ENCODE data around the gene YTHDC2. TPM values are rescaled to one million over a fixed set of nuclear protein-coding genes. Genes with fewer than 3 reads are reported as not detected.

YTHDC2 gene
- total RNA-seq, 2 donors from 2014 or later, result 25.6 to 27.4 TPM

GRCh38 chr5:113572716-113573115 is 59.2 kb downstream of the YTHDC2 start:
- Mint-ChIP-seq H3K9me3 (peaks cover 8% of the 10 kb centered on the region), H3K36me3 (ENCODE audit: low read depth) (peaks cover 61% of the 10 kb centered on the region), H3K27ac (no peak overlapping the region), H3K27me3 (ENCODE audit: insufficient read depth) (no peaks in the 10 kb centered on the region), H3K4me3 (no peak overlapping the region), H3K4me1 (peaks cover 5% of the 10 kb centered on the region)
- TF ChIP-seq CTCF (conservative IDR thresholded peaks at IDR 0.05), result no peak
- DNase-seq, result no peak
- WGBS, 2 experiments (ENCODE audit: insufficient coverage in 1 of 2, insufficient read length in 1 of 2), result 92% methylated on average over 2 of the region's 2 CpGs; no CpG with 5 or more reads in 1 of the 2 experiments
- Histone ChIP-seq H3K4me3 (ENCODE audit: low read length) (no peak overlapping the region), H3K4me1 (ENCODE audit: control insufficient read depth, insufficient read depth, low read length) (no peaks in the 10 kb centered on the region), H3K9ac (ENCODE audit: extremely low read depth, low read length, poor library complexity, severe bottlenecking) (no peak overlapping the region), H3K9me3 (ENCODE audit: control insufficient read depth, low read length) (peaks cover 9% of the 10 kb centered on the region), H3K36me3 (ENCODE audit: control insufficient read depth, insufficient read depth, low read length) (peaks cover 43% of the 10 kb centered on the region), H3K27ac (ENCODE audit: low read depth, low read length) (no peak overlapping the region), H3K27me3 (ENCODE audit: control insufficient read depth, insufficient read depth, low read length, poor library complexity, severe bottlenecking) (no peaks in the 10 kb centered on the region)

GRCh38 chr5:113574417-113574816 is 60.9 kb downstream of the YTHDC2 start:
- no peak overlapping the region for H3K9ac ChIP-seq (ENCODE audit: extremely low read depth, low read length, poor library complexity, severe bottlenecking)
- H3K4me1 ChIP-seq (ENCODE audit: control insufficient read depth, insufficient read depth, low read length), result no peaks in the 10 kb centered on the region
- Mint-ChIP-seq H3K27me3 (ENCODE audit: insufficient read depth) (no peaks in the 10 kb centered on the region), H3K9me3 (peaks cover 8% of the 10 kb centered on the region), H3K4me3 (no peak overlapping the region), H3K4me1 (peaks cover 5% of the 10 kb centered on the region), H3K36me3 (ENCODE audit: low read depth) (peaks cover 48% of the 10 kb centered on the region), H3K27ac (no peak overlapping the region)
- WGBS, 2 experiments (ENCODE audit: insufficient coverage in 1 of 2, insufficient read length in 1 of 2), result 94 to 100% methylated on average over 1 to 2 of the region's 2 CpGs
- no peaks in the 10 kb centered on the region for H3K27me3 ChIP-seq (ENCODE audit: control insufficient read depth, insufficient read depth, low read length, poor library complexity, severe bottlenecking)
- no peak for TF ChIP-seq CTCF (conservative IDR thresholded peaks at IDR 0.05)
- H3K36me3 ChIP-seq (ENCODE audit: control insufficient read depth, insufficient read depth, low read length), result peaks cover 31% of the 10 kb centered on the region
- H3K9me3 ChIP-seq (ENCODE audit: control insufficient read depth, low read length), result peaks cover 9% of the 10 kb centered on the region
- H3K4me3 ChIP-seq (ENCODE audit: low read length), result no peak overlapping the region
- no peak overlapping the region for H3K27ac ChIP-seq (ENCODE audit: low read depth, low read length)
- no peak for DNase-seq

GRCh38 chr5:113575074-113575473 is 61.6 kb downstream of the YTHDC2 start:
- H3K27ac Mint-ChIP-seq, result no peak overlapping the region
- H3K27me3 ChIP-seq (ENCODE audit: control insufficient read depth, insufficient read depth, low read length, poor library complexity, severe bottlenecking), result no peaks in the 10 kb centered on the region
- peaks cover 9% of the 10 kb centered on the region for H3K9me3 ChIP-seq (ENCODE audit: control insufficient read depth, low read length)
- peaks cover 44% of the 10 kb centered on the region for H3K36me3 Mint-ChIP-seq (ENCODE audit: low read depth)
- H3K27ac ChIP-seq (ENCODE audit: low read depth, low read length), result no peak overlapping the region
- DNase-seq, result no peak
- H3K4me1 ChIP-seq (ENCODE audit: control insufficient read depth, insufficient read depth, low read length), result no peaks in the 10 kb centered on the region
- peaks cover 31% of the 10 kb centered on the region for H3K36me3 ChIP-seq (ENCODE audit: control insufficient read depth, insufficient read depth, low read length)
- TF ChIP-seq CTCF (conservative IDR thresholded peaks at IDR 0.05), result no peak
- peaks cover 8% of the 10 kb centered on the region for H3K9me3 Mint-ChIP-seq
- H3K27me3 Mint-ChIP-seq (ENCODE audit: insufficient read depth), result no peaks in the 10 kb centered on the region
- H3K9ac ChIP-seq (ENCODE audit: extremely low read depth, low read length, poor library complexity, severe bottlenecking), result no peak overlapping the region
- no peak overlapping the region for H3K4me3 ChIP-seq (ENCODE audit: low read length)
- WGBS, 2 experiments (ENCODE audit: insufficient coverage in 1 of 2, insufficient read length in 1 of 2), result 92 to 97% methylated on average over 1 to 4 of the region's 4 CpGs
- peaks cover 5% of the 10 kb centered on the region for H3K4me1 Mint-ChIP-seq
- no peak overlapping the region for H3K4me3 Mint-ChIP-seq
